ENCODE data around the gene C1QL2.

Gene C1QL2

DNA sequence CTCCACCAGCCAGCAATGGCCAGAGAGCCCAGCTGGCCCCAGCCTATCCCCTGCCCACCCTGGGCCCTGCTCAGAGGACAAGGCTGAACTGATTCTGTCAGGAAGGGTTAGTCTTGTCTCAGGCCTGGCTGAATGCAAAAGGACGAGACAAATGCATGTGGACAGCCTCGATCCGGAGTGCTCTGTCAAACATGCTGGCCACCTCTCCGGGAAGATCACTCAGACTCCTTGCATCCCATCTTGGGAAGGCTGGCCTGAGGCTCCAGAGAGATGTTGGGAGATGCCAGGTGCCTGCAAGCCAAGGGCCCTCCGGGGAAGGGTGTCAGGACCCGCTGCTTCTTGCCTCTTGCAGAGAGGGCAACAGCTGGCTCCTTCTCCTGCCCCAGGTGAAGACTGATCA, 20.2 kb upstream of the C1QL2 start:
- DNase-seq: no peak

DNA sequence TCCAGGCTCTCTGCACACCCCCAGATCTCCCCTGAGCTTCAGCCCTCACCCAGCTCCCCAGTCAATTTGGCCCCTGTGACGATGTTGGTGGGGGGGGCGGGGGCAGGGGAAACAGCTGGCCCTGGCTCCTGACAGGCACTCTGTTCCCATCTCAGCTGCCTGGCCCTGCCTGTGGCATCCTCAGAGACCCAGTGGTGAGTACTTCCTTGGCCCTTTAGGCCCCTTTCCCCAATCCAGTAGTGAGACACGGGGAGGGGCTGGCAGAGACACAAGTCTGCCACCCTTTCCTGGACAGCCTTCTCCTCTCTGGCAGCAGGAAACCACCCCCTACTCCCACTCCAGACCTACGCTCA, 19.3 kb upstream of the C1QL2 start:
- DNase-seq: no peak

DNA sequence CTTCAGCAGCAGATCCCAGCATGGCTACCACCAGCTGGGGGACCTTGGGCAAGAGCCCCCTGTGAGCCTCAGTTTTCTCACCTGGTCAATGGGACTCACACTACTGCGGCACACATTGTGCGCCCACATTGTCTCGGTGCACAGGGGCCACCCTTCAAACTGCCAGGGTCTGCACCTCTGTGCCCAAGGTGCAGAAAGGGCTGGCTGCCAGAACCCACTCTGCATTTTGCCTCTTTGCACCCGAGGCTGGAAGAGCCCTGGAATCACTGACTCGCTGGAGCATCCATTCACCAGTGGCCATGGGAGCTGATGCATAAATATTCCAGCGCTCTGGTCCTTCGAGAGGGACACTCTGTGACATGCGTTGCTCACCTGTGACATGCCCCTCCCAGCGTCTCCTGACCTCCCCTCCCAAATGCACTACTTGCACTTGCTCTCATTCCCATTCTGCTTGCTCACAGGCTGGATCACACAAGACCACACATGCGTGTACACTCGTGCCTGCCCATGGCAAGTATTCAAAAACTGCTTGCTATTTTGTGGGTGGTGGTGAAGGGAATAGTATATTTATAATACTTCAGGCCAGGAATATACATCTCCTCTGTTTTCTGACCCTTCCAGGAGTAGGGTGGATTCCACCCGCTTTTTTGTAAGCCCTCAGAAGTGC, 18.8 kb upstream of the C1QL2 start:
- no peak for DNase-seq

DNA sequence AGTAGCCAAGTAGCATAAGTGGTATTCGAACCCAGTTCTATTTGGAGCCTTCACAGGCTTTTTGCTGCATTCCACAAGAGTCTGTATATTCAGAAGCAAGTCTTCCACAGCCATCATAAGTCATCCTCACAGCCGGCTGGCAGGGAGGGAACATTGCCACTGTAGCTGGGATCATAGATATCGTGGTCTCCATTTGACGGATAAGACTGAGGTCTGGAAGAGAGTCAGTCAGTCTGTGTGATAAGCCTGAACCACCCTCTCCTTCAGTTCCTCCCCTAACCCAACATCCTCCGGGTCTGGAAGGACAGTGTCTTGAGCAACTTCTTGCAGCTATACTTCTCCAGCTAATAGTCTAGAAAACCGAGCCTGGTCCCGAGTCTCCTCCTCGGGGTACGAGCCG, 17.0 kb upstream of the C1QL2 start:
- no peak for DNase-seq

DNA sequence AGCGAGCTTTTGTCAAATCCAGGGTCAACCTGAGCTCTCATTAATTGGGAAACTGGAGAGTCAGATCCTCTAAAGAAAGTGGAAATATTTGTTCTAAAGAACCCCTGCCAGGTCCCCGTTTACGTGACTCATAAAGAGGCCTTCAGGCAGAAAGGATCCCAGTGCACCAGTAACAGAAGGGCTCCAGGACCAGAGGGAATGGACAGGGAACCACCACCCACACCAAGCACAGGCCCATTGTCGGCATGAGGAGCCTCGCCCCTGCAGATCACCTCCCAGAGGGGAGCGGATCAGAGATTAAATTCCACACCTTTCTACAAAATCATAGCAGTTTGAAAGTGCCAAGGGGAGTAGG, 16.4 kb upstream of the C1QL2 start:
- DNase-seq: no peak

DNA sequence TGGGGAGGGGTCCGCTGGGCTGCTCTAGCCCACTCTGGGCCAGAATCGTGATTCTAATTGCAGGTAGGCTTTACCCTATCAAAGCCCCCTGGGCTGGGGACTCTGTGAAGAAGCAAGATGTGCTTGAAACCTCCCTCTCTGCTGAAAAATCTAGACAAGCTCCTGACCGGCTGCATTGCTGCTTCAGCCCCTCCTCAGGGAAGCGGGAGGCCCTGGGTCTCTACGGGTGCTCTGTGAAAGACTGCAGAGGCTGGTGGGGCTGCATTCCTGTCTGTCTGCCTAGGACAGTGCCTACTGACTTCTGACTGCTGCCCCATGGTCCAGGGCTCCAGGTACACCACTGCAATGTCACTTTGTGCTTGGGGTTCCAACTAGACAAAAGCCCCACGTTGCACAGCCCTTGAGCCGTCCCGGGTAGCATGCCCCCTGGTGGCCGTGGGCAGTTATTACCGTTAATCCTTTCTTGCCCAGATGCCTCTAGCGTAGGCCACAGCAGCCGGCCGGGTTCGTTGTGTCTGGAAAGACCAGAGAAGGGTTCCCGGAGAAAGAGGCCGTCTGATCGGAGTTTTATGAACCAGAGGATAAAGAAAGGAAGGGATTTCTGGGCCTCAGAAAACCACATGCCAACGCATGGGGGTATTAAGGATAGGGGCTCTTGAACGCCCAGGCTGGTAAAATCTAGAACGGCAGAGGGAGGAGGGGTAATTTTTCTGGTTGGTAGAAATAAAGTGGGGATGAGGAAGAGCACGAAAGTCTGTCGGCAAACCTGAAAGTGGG, 15.9 kb upstream of the C1QL2 start:
- DNase-seq: no peak

DNA sequence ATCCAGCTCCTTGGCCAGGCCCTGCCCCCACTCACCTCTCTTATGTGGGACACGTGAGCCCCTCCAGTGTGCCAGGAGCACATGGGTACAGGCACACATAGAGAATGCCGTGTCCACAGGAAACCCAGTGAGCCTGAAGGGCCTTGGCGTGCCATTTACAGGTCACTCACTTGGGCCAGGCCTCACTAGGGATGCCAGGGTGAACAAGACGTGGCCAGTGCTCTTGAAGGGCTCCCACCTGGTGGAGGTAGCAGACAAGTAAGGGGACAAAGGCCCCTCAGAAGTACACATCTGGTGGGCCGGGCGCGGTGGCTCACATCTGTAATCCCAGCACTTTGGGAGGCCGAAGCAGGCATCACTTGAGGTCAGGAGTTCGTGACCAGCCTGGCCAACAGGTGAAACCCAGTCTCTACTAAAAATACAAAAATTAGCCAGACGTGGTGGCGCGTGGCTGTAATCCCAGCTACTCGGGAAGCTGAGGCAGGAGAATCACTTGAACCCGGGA, 15.1 kb upstream of the C1QL2 start:
- DNase-seq: no peak

DNA sequence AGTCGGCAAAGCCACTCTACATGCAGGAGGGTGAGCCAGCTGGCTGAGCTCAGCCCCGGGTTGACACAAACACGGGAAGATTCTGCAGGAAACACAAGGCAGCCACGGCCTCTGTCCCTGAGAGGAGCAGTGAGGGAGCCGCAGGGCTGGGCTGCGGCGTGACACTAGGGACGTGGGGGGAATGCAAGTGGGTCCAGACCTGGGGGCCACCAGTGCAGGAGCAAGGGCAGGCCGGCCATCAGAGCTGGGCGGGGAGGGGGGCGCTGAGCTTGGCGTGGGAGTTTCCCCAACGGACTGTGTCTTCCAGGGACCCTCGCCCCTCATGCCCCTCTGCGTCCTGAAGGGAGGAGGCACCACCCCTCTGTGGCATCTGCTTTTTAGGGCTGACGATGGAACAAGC, 12.0 kb upstream of the C1QL2 start:
- DNase-seq: no peak

DNA sequence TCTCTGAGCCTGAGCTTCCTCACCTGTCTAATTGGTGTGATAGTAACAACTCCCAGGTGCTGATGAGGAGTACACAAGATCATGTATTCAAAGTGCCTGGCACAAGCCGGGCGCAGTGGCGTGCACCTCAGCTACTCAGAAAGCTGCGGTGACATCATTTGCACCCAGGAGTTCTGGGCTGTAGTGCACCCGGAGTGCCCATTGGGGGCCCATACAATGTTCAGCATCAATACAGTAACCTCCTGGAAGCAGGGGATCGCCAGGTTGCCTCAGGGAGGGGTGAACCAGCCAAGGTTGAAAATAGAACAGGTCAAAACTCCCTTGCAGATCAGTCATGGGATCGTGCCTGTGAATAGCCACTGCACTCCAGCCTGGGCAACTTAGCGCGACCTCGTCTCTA, 11.2 kb upstream of the C1QL2 start:
- DNase-seq: no peak

DNA sequence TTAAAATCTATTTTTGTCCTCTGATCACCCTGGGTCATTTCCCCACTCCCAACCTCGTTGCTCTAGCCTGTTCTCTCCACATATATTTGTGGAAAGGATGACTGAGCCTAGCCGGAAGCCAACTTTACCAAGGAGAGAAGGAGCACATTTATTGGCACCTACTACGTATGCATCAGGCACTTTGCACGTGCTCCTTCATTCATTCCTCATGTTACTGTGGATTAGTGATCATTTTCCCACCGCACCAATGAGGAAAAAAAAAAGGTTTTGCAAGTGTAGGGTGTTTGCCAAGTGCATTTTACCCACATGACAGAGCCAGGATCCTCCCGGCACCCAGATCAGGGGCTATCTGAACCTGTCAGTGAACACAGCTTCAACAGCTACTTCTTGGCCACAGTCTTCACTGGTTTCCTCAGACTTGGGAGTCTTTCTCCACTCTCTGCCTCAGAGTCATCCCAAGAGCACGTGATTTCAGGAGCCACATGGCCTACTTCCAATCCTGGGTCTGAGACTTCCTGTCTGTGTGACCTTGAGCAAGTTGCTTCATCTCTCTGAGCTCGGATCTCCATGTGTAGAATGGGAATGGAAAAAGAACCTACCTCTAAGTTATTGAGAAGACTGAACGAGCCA, 1.9 kb upstream of the C1QL2 start:
- no peak for DNase-seq

DNA sequence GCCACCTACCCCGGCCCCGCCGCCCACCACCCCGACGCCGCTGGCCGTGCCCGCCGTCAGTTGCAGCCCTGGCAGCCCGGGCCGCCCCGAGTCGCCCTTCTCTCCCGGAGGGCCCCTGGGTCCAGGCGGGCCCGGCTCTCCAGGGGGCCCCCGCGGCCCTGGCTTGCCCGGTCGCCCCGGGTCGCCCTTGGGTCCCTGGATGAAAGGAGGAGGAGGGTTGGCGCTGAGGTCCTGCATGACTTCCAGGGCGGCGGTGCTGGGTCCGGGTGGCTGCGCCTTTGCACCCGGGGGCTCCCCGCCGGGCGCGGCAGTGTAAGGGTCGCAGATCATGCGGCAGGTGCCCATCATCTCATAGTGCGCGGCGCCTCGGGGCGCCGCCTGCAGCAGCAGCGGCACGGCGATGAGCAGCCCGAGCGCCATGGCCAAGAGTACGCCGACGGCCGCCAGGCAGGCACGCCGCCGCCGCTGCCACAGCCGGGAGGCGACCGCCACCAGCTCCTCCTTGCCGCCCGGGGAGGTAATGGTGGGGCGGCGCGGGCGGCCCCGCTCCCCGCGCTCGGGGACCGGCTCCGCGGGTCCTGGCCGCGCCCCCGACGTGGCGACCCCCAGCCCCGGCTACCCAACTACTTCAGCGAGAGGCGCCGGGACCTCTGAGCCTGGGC, 570 bp downstream of the C1QL2 start:
- no peak for DNase-seq

DNA sequence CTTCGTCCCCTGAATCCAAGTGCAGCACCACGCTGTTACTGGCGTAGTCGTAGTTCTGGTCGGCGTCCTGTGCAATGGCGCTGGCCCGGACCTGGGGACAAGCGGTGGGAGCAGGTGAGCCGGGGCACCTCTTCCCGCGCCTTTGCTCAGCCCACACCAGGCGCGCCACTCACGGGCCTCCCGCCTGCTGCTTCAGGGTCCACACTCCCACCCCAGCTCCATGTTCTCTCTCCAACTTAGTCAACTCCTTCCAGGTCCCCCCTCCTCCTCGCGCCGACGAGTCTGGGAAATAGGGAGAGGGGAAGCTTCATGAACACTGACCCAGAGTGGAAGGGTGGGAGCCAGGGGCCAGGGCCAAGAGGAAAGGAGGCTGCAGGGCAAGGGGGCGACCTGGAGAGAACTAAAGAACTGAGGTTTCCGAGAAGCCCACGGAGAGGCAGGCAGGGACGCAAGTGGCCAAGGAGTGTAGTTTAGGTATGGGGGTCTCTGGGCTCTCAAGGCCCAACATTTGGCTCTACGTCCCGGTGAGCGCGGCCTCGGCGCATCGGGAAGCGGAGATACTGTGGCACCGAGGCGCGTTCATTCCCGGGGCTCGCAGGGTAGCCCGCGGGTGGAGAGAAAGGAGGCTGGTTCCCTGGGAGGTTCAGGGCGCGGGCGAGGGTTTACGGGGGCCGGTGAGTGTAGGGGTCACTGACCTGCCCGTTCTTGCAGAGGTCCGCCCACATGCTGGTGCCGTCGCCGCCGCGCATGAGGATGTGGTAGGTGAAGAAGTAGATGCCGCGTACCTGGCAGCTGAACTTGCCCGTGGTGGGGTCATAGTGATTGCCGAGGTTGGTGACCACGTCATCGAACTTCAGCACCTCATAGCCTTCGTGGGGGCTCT, 1.4 kb downstream of the C1QL2 start:
- no peak for DNase-seq

DNA sequence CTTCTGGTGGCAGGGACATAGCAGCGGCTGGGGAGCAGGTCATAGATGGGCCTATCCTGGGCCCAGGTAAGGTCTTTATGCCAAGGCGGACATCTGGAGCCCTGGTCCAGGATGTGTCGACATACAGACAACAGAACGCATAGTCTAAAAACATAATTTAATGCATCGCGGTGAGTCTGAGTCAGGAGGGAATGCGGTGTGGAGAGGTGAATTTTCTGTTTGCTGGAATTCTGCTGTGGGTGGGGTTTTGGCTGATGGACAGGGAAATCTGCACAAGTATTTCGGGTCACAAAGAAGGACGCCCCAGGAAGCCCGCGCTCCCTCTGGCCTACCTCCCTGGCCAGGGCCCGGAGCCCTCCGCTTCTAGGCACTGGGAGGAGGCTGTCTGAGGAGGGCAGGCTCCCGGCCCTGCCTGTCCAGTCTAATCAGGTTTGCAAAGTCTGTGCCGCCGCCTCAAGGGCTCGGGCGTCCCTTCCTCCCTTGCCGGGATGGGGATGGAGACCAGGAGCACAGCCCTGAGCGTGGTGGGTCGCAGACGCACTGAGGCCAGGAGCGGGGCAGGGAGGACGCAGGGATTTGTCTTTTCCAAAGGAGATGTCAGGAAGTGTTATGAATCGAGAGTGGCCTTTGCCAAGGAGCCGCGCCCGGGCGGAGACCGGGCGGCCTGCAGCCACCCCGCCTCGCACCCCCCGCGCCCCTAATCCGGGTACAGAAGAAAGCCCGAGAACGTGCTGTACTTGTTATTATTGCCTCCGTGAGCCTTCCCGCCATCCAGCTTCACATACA, 2.3 kb downstream of the C1QL2 start:
- no peak for DNase-seq

DNA sequence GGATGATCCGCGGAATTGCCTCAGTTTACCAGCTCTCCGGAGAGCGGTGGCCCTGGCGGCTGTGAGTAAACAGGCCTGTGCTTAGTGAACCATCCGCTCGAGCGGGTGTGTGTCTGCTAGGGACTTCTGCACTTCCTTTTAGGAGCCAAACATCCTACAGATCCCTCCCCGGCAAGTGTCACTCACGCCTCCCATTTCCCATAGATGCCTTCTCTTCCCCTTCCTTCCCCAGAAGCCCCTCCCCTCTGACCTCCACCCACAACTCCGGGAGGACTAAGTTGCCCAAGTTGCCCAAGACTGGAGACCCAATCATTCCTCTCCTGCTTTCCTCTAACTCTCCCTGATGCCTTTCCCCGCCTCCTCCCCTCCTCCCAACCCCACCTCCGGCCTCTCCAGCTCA, 2.9 kb downstream of the C1QL2 start:
- no peak for DNase-seq

DNA sequence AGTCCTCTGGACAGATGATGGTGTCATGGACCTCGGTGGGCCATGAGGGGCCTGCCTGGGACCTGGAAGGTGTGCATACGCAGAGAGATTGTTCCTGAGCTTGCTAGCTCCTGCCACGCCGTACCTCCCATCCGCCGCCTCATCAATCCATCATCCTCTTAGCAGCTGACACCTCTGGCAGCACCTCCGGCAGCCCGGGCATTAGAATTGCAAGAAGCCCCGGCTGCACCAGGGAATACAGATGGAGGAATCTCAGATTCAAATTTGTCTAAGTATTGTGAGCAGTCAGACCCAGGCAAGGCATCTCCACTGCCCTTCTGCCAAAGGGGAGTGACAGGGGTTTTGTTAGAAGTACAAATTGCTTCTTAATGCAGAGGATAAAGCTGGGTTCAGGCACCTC, 4.5 kb downstream of the C1QL2 start:
- DNase-seq: no peak

DNA sequence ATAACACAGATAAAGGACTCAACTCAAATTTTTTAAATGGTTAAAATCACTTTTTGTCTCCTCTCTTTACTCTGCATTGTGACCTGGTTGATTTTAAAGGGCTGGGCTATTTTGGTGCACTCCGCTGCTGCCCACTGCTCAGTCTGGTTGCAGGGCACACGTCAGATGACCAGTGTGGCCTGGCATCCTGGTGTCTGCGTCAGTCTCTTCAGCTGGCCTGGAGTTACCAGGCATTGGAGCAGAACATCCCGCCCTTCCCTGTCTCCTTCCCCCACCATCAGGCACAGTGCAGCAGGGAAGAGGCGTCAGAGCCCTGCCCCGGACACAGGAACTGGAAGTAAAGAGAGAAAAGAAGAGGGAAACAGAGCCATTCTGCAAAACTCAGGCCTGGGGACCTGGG, 8.9 kb downstream of the C1QL2 start:
- no peak for DNase-seq

DNA sequence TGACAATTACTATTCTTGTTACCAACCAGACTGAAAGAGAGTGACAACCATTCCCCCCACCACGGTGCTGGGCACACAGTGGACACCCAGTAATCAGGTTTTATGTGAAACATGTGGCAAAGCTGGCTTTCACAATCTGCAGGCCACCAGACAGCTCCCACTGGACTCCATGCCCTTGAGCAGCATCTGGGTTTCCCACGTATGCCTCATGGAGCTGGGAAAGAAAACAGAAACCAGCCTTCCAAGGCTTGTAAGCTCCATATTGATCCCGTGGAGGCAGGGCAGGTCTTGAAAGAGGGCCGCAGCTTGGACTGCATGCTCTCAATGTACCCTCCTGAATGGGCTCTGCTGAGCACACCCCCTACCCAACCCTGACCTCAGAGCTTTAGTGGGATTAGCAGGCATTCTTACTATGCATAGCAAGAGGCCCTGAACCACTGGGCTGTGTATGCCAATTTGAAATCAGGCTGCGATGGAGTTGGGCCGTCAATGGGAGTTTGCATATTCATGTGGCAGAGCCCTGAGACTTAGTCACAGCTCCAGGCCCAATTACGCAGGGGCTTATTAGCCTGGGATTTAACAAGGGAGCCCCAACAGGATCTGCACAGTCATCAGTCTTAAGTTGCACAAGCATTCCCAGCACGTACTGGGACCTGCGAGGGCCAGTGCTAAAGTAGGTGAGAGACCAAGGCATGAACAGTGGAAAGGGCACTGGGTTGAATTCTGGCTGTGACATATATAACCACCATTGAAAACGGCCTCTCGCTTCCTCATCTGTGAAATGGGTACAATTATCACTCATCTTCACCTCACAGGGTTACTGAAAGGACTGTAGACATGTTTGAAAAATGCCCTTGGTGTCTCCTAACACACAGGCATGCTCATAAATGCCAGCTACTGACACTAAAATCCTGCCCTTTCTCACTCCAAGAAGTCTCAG, 10.5 kb downstream of the C1QL2 start:
- no peak for DNase-seq

DNA sequence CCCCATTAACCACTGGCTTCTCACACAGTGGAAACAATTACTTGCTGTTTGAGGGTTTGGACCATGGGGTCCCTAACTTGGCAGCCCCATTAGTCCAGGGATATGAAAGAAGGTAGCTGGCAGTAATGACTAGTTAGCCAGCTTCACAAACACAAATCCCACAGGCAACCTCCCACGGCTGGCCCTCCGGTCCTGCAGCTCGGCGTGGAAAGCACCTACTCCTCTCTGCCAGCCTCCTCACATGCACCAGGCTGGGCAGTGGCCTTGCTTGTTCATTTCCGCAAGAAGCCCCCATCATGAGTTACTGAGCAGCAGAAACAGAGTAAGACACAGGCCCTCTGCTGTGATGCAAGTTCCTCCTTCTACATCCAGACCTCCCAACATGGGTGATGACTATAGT, 13.7 kb downstream of the C1QL2 start:
- DNase-seq: no peak

DNA sequence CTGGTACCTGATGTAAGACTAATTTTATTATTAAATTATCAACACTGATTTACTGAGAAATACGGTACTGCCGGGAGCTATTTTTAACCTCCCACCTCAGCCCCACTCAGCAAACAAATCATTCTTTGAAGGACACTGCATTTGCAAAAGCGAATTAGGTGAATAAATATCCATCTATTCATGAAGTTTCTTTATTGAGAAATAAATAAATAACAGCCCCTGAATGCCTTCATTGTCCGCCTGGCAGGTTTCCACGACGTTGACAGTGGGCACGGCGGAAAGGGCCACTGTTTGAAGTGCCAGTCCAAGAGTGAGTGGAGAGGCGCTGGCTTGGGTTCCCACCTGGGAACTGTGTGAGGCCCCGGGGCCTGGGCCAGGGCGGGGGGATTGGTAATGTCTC, 15.7 kb downstream of the C1QL2 start:
- DNase-seq: no peak

DNA sequence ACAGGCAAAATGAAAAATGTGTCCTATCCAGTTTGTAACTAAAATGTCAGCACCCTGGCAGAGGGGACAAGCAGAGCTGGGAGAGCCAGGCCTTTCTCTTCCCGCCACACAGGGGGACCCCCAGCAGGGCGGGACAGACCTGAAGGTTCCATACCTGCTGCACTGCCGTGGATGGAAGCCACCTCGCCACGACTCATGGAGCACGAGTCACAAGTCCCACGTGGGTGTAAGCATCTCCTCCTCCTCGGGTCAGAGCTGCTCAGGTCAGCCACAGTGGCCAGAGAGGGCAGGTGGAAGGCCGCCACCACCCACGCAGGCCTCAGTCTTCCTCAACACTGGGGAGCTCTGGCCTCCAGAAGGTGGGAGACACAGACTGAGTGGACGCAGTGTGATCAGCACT, 21.0 kb downstream of the C1QL2 start:
- no peak for DNase-seq

DNA sequence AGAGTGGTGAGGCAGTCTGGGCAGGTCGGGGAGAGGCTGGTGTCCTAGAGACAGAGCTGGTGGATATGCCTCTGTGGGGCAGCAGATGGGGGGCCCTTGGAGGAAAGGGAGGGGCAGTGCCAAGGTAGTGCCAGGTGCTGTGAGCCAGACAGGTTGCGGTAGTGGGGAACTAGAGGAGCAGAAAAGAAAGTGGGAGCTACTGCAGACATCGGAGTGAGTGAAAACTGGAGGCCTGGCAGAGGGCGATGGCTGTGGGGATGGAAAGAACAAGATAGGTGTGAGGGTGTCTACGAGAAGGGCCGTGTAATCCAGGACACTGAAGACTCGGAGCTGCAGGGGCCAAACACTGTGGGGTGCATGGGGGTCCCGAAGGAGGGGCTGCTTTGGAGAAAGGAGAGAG, 21.7 kb downstream of the C1QL2 start:
- DNase-seq: no peak
